GM12872 (cell line): ENCODE results near the gene CTSE.
A peak's percentile ranks its signal among the peaks of the same experiment; 100 is the strongest.

Experiments used
- TF ChIP-seq, protein P1 (sequence below): IDR thresholded peaks from 3 replicates; pipeline ENCODE4 v1.5.1; 2011; ENCODE audit warnings: low read depth, mild to moderate bottlenecking, low read length, moderate library complexity; ENCODE audit not compliant: insufficient read depth

The CTSE gene

DNA sequence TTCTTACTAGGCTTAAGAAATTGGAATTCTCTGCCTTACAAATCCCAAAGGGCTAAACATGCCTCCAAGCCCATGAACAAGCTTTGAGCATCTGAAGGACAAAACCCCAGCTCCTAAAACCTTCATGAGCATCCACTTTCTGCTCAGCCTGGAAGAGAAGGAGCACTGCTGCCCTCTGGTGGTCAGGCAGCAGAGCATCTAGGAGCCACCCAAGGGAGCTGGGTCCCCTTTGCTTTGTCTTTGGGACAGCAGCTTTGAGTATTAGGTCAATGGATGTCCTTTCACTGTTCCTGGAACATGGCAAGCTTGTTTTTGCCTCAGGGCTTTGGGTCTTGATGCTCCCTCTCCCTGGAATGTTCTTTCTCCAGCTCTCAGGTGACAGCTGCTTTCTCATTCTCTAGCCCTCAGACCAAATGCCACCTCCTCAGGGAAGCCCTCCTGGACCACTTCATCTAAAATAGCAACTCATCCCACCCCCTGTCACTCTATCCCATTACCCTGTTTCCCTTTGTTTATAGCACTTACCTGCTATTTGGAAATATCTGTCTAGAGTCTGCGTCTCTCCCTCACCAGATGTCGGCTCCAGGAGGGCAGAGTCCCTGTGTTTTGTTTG is 46.2 kb downstream of the CTSE start:
- TF ChIP-seq, protein P1, sequence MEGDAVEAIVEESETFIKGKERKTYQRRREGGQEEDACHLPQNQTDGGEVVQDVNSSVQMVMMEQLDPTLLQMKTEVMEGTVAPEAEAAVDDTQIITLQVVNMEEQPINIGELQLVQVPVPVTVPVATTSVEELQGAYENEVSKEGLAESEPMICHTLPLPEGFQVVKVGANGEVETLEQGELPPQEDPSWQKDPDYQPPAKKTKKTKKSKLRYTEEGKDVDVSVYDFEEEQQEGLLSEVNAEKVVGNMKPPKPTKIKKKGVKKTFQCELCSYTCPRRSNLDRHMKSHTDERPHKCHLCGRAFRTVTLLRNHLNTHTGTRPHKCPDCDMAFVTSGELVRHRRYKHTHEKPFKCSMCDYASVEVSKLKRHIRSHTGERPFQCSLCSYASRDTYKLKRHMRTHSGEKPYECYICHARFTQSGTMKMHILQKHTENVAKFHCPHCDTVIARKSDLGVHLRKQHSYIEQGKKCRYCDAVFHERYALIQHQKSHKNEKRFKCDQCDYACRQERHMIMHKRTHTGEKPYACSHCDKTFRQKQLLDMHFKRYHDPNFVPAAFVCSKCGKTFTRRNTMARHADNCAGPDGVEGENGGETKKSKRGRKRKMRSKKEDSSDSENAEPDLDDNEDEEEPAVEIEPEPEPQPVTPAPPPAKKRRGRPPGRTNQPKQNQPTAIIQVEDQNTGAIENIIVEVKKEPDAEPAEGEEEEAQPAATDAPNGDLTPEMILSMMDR = peak; percentile 99

DNA sequence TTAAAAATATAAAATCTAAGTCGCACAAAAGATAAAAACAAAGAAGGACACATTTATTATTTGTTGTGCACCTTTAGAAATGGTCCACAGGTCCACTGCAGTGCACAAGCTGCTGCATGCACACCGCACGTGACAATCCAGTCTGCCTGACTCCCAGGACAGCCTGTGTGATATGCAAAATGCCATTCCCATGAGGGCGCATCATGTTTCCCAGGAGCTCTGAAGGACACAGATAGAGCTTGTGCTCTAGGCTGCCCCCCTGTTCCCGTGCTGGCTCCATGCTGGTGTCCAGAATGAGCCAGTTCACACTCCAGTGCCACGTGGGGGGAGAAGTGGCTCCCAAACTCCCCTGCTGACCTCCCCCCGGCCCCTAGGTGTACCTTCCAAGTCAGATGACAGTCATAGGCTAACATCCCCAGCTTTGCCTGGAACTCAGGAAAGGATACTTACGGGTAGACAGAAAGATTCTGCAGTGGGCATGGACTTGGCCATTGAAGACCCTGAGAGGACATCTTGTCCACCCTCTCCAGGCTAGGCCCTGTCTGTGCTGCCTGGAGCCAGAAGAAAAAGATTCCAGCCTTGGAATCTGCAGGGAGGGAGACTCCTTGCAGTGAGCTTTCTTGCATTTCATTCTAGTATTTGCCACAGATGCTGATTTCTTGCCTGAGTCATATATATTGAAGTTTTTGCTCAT is 46.8 kb downstream of the CTSE start:
- TF ChIP-seq, protein P1 = no peak

DNA sequence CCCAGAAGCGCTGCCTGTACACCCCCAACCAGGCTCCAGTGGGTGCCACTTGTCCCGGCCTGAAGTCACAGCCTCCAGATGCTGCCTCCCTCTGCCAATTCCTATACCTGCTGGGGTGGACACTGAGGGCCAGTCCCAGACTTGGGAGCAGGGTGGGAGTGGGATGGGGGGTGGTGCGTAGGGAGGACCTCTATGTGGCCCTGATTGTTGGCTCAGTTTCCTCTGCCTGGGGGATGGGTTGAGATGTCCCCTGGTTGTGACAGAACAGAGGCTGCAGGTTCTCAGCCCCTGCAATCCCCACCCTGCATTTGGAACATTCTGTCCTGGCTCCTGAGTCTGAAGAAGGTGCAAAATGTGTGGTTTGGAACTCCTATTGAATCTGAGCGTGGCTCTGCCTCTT is 47.7 kb downstream of the CTSE start:
- TF ChIP-seq, protein P1 = no peak

DNA sequence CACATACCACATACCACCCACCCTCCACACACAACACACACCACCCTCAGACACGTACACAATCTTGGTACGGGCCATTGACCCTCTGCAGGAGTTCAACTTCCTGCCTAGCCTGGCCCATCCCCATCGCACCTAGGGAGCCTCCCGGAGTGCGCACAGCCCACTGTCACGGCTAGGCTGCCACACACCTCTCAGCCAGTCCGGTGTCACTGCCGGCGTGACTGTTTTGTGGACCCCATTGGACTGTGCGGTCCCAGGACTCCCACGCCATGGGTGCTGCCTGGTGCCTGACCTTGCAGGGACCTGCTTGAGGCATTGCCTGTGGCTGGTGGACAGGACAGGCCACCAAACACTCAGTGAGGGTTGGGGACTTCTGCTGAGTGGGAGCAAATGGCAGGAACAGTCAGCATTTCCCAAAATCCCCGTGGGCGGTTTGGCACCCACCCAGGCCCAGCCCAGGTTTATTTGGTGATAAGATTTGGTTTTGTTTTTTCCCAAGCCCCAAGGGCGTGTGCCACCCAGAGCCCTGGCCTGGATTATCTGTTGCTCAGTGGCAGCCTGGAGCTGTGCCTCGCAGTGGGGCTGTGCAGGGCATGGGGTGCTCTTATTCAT is 48.2 kb downstream of the CTSE start:
- TF ChIP-seq, protein P1 = no peak

DNA sequence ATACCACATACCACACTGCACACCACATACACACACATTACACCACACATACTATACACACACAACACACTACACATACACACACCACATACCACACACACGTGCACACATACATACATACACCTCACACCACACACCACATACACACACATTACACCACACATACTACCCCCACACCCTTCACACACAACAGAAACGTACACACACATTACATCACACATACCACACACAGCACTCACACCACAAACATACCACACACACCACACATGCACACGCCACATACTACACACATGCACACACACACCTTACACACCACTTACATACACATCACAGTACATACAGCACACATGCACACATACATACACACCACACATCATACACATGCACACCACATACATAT is 49.0 kb downstream of the CTSE start:
- TF ChIP-seq, protein P1 = no peak

DNA sequence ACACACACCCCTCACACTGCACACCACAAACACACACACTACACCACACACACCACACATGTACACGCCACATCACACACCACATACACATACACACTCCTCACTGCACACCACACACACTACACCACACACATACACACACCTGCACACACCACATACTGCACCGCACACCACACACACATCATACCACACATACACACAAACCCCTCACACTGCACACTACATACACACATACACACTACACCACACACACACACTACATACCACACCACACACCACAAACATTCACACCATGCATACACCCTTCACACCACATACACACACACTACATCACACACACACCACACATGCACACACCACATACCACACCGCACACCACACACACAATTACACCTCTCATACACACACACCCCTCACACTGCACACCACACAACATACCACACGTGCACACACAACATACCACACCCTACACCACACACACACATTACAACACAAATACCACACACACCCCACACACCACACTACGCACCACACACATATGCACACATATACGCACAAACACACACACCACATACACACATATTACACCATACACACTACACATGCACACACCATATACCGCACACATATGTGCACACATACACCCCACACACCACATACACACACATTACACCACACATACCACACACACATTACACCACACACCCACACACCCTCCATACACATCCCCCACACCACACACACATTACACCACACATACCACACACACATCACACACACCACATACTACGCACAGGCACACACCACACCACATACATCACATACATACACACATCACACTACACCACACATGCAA is 50.1 kb downstream of the CTSE start:
- TF ChIP-seq, protein P1 = no peak
